ENCODE results near the gene DMBX1.

GRCh38 chr1:46530791-46531409, 41.3 kb downstream of the DMBX1 start:
- TF ChIP-seq SMC3 (conservative IDR thresholded peaks at IDR 0.05; ENCODE audit: poor library complexity), result peak; percentile 50
- peak; percentile 44 for TF ChIP-seq RAD21 (conservative IDR thresholded peaks at IDR 0.05)
- TF ChIP-seq CTCF (IDR thresholded peaks at IDR 0.05; ENCODE audit: poor library complexity, severe bottlenecking), result peak; percentile 45
- TF ChIP-seq EZH2 (IDR thresholded peaks at IDR 0.05; ENCODE audit: borderline replicate concordance, insufficient read depth, low read length, poor library complexity, severe bottlenecking), result no peak
- TF ChIP-seq POLR2AphosphoS5 (IDR thresholded peaks at IDR 0.05), result no peak
- no peak for TF ChIP-seq MXI1 (conservative IDR thresholded peaks at IDR 0.05; ENCODE audit: poor library complexity, severe bottlenecking)
- TF ChIP-seq EP300 (conservative IDR thresholded peaks at IDR 0.05; ENCODE audit: poor library complexity, severe bottlenecking), result no peak
- TF ChIP-seq REST (IDR thresholded peaks at IDR 0.05; ENCODE audit: borderline replicate concordance), result no peak
- no peak for TF ChIP-seq TAF1 (IDR thresholded peaks at IDR 0.05; ENCODE audit: low read depth)

Data from neural cell (in vitro differentiated cells).